Astrocyte of the cerebellum (primary cell): ENCODE measurements around the gene PLXNC1.

Experiments
- DNase-seq: peaks from one replicate; pipeline ENCODE4 v3.0.0-alpha.2; 2011; ENCODE audit warnings: low read depth
- H3K4me3 ChIP-seq: 2 replicates; pipeline ENCODE4 v1.5.1; 2011; ENCODE audit warnings: mild to moderate bottlenecking, low read depth, low read length, moderate library complexity
- in situ Hi-C: cut with HindIII; loops from 2 replicates; pipeline ENCODE4 v1.10.0; 2017; ENCODE audit warnings: low sequenced_read_pairs
- TF ChIP-seq, protein P1 (sequence below): IDR thresholded peaks from 2 replicates; pipeline ENCODE4 v1.5.1; 2012; ENCODE audit warnings: low read length, low read depth, moderate library complexity, mild to moderate bottlenecking; ENCODE audit errors: missing control alignments

The PLXNC1 gene

DNA sequence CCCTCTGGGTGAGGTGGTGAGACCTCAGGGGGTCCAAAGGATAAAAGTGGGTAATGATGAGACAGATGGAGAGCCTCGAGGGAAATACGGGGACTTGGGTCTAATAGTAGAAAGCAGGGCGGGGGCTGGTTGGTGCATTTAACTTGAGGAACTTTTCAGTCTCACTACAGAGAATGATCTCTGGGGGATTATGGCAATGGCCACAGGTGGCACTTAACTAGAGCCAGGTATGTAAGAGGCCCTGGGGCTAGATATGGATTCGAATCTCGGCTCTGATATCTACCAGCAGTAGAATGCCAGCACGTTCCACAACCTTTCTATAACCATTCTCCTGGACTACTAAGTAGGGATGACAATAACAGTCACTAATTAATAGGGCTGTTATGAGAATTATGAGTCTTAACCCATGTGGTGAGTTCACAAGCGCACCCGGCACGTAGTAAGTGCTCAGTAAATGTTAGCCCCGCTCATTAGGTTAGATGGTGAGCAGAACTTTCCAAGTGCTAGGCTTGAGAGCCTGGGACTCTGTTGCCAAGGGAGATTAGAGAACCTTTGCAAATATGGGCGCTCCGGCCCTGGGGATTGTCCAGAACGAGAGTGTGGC is 888 bp upstream of the PLXNC1 start:
- peak overlapping the region; percentile 40 for H3K4me3 ChIP-seq
- DNase-seq: no peak
- TF ChIP-seq, protein P1, sequence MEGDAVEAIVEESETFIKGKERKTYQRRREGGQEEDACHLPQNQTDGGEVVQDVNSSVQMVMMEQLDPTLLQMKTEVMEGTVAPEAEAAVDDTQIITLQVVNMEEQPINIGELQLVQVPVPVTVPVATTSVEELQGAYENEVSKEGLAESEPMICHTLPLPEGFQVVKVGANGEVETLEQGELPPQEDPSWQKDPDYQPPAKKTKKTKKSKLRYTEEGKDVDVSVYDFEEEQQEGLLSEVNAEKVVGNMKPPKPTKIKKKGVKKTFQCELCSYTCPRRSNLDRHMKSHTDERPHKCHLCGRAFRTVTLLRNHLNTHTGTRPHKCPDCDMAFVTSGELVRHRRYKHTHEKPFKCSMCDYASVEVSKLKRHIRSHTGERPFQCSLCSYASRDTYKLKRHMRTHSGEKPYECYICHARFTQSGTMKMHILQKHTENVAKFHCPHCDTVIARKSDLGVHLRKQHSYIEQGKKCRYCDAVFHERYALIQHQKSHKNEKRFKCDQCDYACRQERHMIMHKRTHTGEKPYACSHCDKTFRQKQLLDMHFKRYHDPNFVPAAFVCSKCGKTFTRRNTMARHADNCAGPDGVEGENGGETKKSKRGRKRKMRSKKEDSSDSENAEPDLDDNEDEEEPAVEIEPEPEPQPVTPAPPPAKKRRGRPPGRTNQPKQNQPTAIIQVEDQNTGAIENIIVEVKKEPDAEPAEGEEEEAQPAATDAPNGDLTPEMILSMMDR: no peak
- in situ Hi-C loops: loop anchor here (25.0 kb wide), 2 partner anchors 290 to 365 kb away; no protein-coding TSS in a partner anchor

DNA sequence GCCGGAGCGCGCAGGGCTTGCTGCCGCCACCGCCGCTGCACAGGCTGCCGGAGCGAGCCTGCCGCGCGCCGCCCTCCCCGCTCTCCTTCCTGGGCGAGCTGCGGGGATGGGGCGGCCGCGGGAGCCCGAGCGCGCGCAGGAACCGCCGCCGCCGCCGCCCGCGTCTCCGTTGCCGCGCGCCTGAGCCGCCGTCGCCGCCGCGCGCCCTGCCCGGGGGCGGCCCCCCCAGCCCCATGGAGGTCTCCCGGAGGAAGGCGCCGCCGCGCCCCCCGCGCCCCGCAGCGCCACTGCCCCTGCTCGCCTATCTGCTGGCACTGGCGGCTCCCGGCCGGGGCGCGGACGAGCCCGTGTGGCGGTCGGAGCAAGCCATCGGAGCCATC is 352 bp downstream of the PLXNC1 start:
- in situ Hi-C loops: loop anchor here (25.0 kb wide), 2 partner anchors 289 to 364 kb away; no protein-coding TSS in a partner anchor
- TF ChIP-seq, protein P1: no peak
- H3K4me3 ChIP-seq: peak overlapping the region; percentile 40
- DNase-seq: no peak

DNA sequence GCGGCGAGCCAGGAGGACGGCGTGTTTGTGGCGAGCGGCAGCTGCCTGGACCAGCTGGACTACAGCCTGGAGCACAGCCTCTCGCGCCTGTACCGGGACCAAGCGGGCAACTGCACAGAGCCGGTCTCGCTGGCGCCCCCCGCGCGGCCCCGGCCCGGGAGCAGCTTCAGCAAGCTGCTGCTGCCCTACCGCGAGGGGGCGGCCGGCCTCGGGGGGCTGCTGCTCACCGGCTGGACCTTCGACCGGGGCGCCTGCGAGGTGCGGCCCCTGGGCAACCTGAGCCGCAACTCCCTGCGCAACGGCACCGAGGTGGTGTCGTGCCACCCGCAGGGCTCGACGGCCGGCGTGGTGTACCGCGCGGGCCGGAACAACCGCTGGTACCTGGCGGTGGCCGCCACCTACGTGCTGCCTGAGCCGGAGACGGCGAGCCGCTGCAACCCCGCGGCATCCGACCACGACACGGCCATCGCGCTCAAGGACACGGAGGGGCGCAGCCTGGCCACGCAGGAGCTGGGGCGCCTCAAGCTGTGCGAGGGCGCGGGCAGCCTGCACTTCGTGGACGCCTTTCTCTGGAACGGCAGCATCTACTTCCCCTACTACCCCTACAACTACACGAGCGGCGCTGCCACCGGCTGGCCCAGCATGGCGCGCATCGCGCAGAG is 873 bp downstream of the PLXNC1 start:
- TF ChIP-seq, protein P1: peak; percentile 23
- in situ Hi-C loops: loop anchor here (25.0 kb wide), 2 partner anchors 288 to 363 kb away; no protein-coding TSS in a partner anchor
- peak overlapping the region; percentile 35 for H3K4me3 ChIP-seq
- no peak for DNase-seq

DNA sequence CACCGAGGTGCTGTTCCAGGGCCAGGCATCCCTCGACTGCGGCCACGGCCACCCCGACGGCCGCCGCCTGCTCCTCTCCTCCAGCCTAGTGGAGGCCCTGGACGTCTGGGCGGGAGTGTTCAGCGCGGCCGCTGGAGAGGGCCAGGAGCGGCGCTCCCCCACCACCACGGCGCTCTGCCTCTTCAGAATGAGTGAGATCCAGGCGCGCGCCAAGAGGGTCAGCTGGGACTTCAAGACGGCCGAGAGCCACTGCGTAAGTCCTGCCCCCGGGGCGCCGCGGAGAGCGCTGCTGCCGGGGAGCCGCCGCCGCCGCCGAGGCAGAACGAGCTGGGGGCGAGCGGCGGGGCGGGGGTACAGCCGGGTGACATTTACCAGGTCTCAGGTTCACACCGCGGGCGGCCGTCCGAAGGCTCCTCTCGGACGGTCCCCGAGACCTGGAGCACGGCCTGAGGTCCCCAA is 1.4 kb downstream of the PLXNC1 start:
- in situ Hi-C loops: loop anchor here (25.0 kb wide), 2 partner anchors 287 to 362 kb away; no protein-coding TSS in a partner anchor
- no peak for DNase-seq
- peak overlapping the region; percentile 3 for H3K4me3 ChIP-seq

DNA sequence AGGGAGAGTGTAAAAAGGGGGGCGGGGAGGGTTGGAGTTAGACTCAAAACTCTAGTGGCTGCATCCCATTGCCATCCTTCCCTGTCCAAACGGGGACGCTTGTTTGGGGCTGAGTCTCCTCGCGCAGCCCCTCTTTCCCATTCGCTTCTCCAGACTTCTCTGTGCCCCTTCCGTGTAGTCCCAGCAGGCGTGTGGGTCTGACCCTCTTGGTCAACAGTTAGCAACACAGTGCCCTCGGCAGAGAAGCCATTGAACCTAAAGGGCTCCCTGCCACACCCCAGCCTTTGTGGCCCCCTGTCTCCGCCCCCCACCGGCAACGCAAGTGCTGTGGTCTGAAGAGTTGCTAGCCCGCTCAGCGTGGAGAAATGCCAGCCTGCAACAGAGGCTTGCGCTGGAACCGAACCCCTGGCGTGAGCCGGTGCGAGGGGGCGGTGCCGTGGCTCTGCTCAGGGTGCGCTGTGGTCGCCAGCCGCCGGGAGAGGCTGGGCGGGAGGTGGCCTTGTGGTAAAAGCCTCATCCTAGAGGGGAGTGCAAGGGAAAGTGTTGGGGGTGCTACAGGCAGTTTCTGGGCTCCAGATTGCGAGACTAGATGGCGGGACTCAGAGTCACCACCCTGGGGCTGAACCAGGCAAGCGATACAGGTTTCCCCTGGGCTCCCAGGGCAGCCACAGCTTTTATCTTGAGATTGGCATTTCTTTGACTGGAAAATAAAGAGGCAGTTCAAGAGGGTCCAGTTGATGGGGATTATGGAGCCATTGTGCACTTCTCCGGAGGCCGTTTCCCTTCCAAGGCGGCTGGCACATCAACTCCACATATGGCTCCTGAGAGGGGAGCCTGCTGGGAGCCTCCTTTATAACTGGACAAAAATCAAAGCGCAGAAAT is 2.1 kb downstream of the PLXNC1 start:
- DNase-seq: no peak
- no peak overlapping the region for H3K4me3 ChIP-seq
- TF ChIP-seq, protein P1: no peak
- in situ Hi-C loops: no loop called here

More for the DNA sequence above, 1.4 kb downstream of the PLXNC1 start:
- TF ChIP-seq, protein P1: no peak

DNA sequence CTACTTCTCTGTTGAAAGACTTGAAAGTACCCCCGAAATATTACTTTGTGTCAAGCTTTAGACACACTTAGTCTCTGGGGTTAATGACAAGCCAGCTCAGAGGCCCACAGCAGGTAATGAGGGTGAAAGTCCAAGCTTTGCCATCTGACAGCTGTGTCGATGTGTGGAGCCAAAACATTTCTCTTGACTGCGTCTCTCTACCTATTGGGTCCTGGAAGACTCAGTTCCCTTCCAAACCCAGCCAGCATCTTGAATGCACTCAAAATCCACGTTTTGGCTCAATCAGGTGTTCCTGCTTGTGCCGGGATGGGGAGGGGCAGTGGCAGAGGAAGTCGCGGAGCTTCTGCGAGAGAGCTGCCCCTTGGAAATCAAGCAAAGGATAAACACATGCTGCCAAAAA is 3.2 kb downstream of the PLXNC1 start:
- TF ChIP-seq, protein P1: no peak
- no peak for DNase-seq
- in situ Hi-C loops: no loop called here
- H3K4me3 ChIP-seq: no peak overlapping the region
